Fibroblast of skin of left quadriceps (primary cell): ENCODE results near the gene DGKA.
"Not testable (repeated sequence)": the region's sequence is repeated elsewhere in the genome, so short reads cannot be mapped to it uniquely, and the experiment has no call there.

ENCODE experiments used
- DNase-seq, 2 experiments: peaks; one replicate each; pipeline ENCODE4 v3.0.0-alpha.2; 2013; ENCODE audit warnings: low read depth in 2 of 2

The DGKA gene

GRCh38 chr12:55930771-55931316 lies at the start of gene DGKA:
Gene DGKA (plus strand): TSS chr12:55931162. CDS start chr12:55936504, 5,342 bp downstream.
- DNase-seq = peak; percentile 65

DNA sequence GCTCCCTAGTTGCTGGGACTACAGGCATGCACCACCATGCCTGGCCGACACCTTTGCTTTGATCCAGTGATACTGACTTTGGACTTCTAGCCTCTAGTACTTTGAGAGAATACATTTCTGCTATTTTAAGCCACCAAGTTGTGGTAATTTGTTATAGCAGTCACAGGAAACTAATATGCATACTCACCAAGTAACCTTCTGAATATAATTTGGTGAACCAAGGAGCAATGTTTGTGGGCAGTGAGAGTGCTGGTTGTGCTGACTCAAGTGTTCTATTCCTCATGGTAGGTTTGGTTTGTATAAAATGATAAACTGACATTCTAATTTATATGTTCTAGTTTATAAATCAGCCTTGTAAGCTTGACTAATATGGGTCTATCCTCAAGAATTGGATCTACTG lies 45.8 kb upstream of the DGKA start:
- DNase-seq = no peak

- no peak for DNase-seq
Measured at GRCh38 chr12:55891310-55891709, 39.7 kb upstream of the DGKA start.

DNA sequence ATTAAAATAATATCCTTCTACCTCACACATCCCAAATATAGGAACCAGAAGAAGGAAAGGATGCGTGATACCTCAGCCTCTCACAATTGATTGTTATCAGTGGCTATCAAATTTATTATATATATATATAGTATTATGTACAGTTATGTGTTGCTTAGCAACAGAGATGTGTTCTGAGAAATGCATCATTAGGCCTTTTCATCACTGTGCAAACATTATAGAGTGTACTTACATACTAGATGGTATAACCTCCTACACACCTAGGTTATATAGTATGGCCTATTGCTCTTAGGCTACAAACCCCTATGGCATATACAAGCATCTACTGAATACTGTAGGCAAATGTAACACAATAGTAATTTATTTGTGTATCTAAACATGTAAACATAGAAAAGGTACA lies 37.2 kb upstream of the DGKA start:
- DNase-seq = no peak

DNA sequence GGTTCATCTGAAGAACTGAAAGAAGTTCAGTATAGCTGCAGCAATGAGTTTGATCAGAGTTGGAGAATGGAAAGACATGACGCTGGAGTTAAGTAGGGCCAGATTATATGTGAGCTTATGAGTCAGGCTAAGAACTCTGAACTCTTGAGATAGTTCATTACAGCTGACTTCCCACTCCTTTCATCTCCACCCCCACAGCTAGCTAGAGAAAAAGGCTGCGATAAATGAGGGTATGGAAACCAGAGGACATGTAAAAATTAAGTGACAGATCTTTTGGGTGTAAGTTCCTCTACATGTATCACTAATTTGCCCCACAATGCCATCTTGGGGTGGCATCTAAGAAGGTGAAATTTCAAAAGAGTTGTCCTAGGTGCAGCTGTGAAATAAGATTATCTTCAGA lies 31.9 kb upstream of the DGKA start:
- no peak for DNase-seq

GRCh38 chr12:55901881-55902490 lies 29.0 kb upstream of the DGKA start:
- DNase-seq = no peak

DNA sequence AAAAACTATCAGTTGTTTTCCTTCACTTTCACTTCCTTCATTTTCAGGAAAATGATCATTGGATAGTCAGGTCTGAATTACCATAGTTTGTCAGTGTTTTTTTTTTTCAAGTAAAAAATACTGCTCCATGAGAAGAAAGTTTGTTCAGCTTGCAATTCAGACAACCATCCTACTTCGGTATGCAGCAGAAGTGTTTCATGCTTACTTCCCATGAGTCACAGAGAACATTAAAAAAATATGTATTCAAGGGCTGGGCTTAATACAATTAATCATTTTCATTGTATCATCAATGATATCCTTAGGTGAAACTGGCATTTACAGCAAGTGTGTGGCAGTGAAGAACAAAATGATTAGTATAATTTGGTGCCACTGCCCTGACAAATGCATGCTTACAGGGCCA lies 24.9 kb upstream of the DGKA start:
- DNase-seq = peak in 1 of 2 experiments; percentile 36

GRCh38 chr12:55908726-55909512 lies 22.0 kb upstream of the DGKA start:
- DNase-seq = no peak

- no peak for DNase-seq
Measured at GRCh38 chr12:55909513-55909884, 21.5 kb upstream of the DGKA start.

DNA sequence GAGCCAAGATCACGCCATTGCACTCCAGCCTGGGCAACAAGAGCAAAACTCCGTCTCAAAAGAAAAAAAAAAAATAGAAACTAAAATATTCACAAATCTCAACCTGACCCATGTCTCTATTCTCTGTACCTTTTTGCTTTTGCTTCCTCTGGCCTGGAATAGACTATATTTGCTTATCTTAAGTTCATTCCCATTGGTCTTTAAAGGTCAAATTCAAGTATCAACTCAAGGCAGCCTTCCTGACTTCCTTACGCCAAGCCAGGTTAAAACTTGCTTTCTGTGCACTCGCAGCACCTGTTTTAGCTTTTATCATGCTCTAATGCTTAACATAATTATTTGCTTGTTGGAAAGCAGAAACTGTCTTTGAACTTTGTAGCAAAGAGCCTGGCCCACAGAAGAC lies 18.1 kb upstream of the DGKA start:
- DNase-seq = no peak

DNA sequence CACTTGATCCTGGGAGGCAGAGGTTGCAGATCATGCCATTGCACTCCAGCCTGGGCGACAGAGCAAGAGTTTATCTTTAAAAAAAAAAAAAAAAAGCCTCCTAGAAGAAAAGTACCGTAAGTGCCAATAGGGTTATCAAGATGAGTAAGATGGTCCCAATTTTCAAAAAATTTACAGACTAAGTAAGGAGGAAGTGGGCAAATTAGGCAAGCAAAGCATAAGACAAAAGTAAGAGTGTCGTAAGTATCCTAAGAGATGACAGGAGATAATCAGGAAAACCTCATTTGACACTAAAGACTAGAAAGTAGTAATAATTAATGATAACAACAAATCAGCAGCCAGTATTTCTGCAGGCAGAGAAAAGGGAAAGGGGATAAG lies 15.5 kb upstream of the DGKA start:
- DNase-seq = no peak

GRCh38 chr12:55919032-55919431 lies 11.9 kb upstream of the DGKA start:
- DNase-seq = not testable (repeated sequence)

DNA sequence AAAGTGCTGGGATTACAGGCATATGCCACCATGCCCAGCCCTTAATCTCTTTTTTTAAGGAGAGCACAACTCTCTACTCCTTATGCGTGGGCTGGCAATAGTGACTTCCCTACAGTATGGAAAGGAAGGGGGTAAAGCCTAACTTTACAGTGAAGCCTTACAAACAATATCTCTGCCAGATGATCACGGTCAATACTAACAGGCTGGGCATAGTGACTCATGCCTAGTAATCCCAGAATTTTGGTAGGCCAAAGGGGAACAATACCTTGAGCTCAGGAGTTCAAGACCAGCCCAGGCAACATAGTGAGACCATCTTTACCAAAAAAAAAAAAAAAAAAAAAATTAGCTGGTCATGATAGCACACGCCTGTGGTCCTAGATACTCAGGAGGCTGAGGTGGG lies 8.8 kb upstream of the DGKA start:
- no peak for DNase-seq

- DNase-seq = not testable (repeated sequence)
Measured at GRCh38 chr12:55923648-55924047, 7.3 kb upstream of the DGKA start.

GRCh38 chr12:55925371-55925770 lies 5.6 kb upstream of the DGKA start:
- no peak for DNase-seq

- no peak for DNase-seq
Measured at GRCh38 chr12:55925870-55926737, 4.9 kb upstream of the DGKA start.

DNA sequence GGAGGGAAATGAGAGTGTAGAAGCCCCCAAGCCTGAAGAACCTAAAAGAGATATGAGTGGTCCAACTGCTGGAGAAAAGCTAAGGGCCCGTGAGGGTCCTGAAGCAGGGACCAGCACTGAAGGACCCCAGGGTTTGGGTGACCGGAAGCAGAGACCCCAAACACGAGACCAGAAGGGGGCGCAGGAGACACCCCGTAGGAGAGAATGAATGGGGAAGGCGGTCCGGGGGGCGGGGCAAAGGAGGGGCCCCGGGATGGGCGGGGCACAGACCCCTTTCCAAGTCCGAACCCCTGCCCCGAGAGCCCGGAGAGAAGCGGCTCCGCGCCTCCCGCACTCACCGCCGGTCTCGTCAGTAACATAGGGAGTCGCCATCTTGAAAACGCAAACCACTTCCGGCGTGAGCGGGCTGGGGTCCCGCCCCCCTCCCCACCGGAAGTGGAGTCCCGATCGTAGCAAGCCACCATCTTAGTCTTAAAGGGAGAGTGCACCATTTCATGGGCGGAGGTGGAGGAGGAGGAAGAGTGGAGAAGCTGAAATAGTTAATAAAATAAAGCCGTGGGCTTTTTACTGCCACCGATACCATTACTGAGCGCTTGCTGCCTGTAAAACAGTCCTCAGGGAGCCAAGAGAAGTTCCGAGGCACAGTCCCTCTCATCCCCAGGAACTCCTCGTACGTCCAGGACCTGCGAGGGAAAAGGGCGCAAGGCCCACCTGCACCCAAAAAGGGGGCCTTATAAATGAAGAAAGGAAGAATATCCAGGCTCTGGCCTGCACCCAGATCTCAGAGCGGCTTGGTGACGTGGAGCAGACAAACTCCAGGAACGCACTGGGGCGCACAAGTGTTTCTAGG lies 4.0 kb upstream of the DGKA start:
- DNase-seq = peak; percentile 86 to 87

- DNase-seq = no peak
Measured at GRCh38 chr12:55927588-55928502, 3.1 kb upstream of the DGKA start, which contains the start of gene PYM1. Gene PYM1 (minus strand): TSS chr12:55927894. CDS start chr12:55927761, 133 bp downstream.

DNA sequence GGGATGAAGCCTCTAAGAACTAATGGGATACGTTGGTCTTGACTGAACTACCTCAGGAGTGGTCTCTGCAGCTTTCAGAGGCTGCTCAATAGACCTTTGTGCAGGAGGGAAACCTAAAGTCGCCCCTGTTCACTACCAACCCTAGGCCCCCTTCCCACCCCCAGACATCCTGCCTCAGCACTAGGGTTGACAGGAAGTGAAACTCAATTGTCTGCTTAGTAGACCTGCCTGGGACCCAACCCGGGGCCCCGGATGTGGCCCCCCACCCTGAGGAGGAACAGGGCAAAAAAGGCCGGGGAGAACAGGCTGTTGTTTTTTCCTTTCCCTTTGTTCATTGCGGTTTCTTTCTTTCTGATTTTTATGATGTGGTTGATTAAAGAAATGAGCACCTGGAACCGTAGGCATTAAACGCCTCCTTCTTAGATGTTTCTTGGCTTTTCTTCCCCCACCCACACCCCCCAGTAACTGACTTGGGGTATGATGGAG lies 1.6 kb upstream of the DGKA start:
- DNase-seq = no peak

- no peak for DNase-seq
Measured at GRCh38 chr12:55931317-55931779, 386 bp downstream of the DGKA start.
